Measurements from ENCODE around the gene TSPAN18. TPM values are rescaled to one million over a fixed set of nuclear protein-coding genes. Genes with fewer than 3 reads are reported as not detected.

TSPAN18 gene
- total and polyA plus RNA-seq, 2 of the 8 experiments (the other 6 are each of a cell fraction or from before 2014, with no cell fraction given) = 5.2 to 10.2 TPM

- TF ChIP-seq BRCA1 (IDR thresholded peaks at IDR 0.05; ENCODE audit: low read depth, low read length) = no peak
- TF ChIP-seq CHD2 (IDR thresholded peaks at IDR 0.05; ENCODE audit: low read length) = no peak
- no peak for TF ChIP-seq YY1 (IDR thresholded peaks at IDR 0.05; ENCODE audit: low read depth, low read length)
- TF ChIP-seq RXRA (IDR thresholded peaks at IDR 0.05; ENCODE audit: insufficient read depth, low read depth, low read length) = no peak
- TF ChIP-seq TAF7 (optimal IDR thresholded peaks at IDR 0.05; ENCODE audit: borderline replicate concordance, low read depth, low read length) = no peak
- no peak for TF ChIP-seq SIN3A (conservative IDR thresholded peaks at IDR 0.05 in 1 of 2, IDR thresholded peaks at IDR 0.05 in 1 of 2; ENCODE audit: low read depth in 1 of 2, low read length in 2 of 2)
- TF ChIP-seq ASH2L (IDR thresholded peaks at IDR 0.05; ENCODE audit: low read length) = no peak
- TF ChIP-seq ATF2 (IDR thresholded peaks at IDR 0.05; ENCODE audit: low read length) = no peak
- TF ChIP-seq CBX8 (IDR thresholded peaks at IDR 0.05; ENCODE audit: borderline replicate concordance, low read depth, low read length) = no peak
- TF ChIP-seq, protein P1, sequence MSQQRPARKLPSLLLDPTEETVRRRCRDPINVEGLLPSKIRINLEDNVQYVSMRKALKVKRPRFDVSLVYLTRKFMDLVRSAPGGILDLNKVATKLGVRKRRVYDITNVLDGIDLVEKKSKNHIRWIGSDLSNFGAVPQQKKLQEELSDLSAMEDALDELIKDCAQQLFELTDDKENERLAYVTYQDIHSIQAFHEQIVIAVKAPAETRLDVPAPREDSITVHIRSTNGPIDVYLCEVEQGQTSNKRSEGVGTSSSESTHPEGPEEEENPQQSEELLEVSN (IDR thresholded peaks at IDR 0.05) = no peak
- no peak for TF ChIP-seq JUND (IDR thresholded peaks at IDR 0.05; ENCODE audit: low read length)
- no peak overlapping the region for H2BK120ac ChIP-seq (replicated peaks; ENCODE audit: low read depth, low read length)
- no peak overlapping the region for H4K5ac ChIP-seq (ENCODE audit: insufficient read length, low read depth, low read length)
- ChIA-PET POLR2A (ENCODE audit: partially characterized antibody) (no interaction called here), CTCF (ENCODE audit: partially characterized antibody) (interaction anchor here (0.9 to 3.5 kb wide), 10 partner anchors 10 to 141 kb away, joined by 3 to 18 read pairs (median 4); no protein-coding TSS in a partner anchor)
- H3K14ac ChIP-seq (ENCODE audit: insufficient read length) = no peak overlapping the region
- no peak overlapping the region for H2AK5ac ChIP-seq (ENCODE audit: low read depth, low read length)
- no peak overlapping the region for H4K91ac ChIP-seq (replicated peaks; ENCODE audit: insufficient read length, low read length)
- no peak overlapping the region for H3K56ac ChIP-seq (replicated peaks; ENCODE audit: insufficient read length, low read depth, low read length)
- peaks cover 0 to 19% (median 15%) of the 10 kb centered on the region in 4 experiments; a peak in 6 of 7 replicates for H3K27me3 ChIP-seq (replicated peaks in 1 of 4; ENCODE audit: control insufficient read depth in 3 of 4, extremely low read depth in 1 of 4, insufficient read depth in 3 of 4, low read length in 3 of 4)
- H4K20me1 ChIP-seq (replicated peaks in 1 of 2; ENCODE audit: control insufficient read depth in 1 of 2, insufficient read depth in 2 of 2, low read length in 2 of 2) = no peaks in the 10 kb centered on the region
- H2BK20ac ChIP-seq (ENCODE audit: low read length) = no peak overlapping the region
- no peak overlapping the region for H2AFZ ChIP-seq (ENCODE audit: low read length)
- no peak overlapping the region for H3K4me3 ChIP-seq (ENCODE audit: extremely low read depth in 1 of 4, insufficient read depth in 2 of 4, low read depth in 3 of 4, low read length in 4 of 4)
- no peak overlapping the region; the same call in 1 of the 2 replicates for H4K8ac ChIP-seq (ENCODE audit: extremely low read depth, insufficient read depth, low read length)
- H3K9me3 ChIP-seq (ENCODE audit: insufficient read depth in 2 of 2, low read depth in 1 of 2, low read length in 1 of 2) = no peaks in the 10 kb centered on the region
- no peak for FAIRE-seq
- no peak overlapping the region for H3K18ac ChIP-seq (ENCODE audit: extremely low read depth, low read length)
- no peaks in the 10 kb centered on the region for H3K79me1 ChIP-seq (ENCODE audit: low read depth, low read length)
- H3K9ac ChIP-seq (replicated peaks in 1 of 4; ENCODE audit: extremely low read depth in 1 of 4, low read depth in 3 of 4, low read length in 3 of 4) = no peak overlapping the region
- H3K23me2 ChIP-seq (ENCODE audit: low read depth, low read length) = no peaks in the 10 kb centered on the region
- WGBS, 2 experiments (ENCODE audit: extremely low coverage in 1 of 2, insufficient coverage in 1 of 2, insufficient read length in 1 of 2, insufficient replicate concordance in 2 of 2, low coverage in 1 of 2, low lambda C conversion rate in 2 of 2, missing lambda C conversion rate in 1 of 2) = 90% methylated on average over 4 of the region's 4 CpGs; no CpG with 5 or more reads in 1 of the 2 experiments
- H2BK15ac ChIP-seq (ENCODE audit: low read length) = peak overlapping the region; percentile 1; the same call in 1 of the 2 replicates
- no peak overlapping the region for H2BK12ac ChIP-seq (ENCODE audit: low read depth, low read length)
- DNase-seq (ENCODE audit: low read depth in 1 of 2, low spot score in 2 of 2) = no peak
- H3K23ac ChIP-seq (ENCODE audit: insufficient read length) = no peak overlapping the region
- peaks cover 8 to 23% (median 11%) of the 10 kb centered on the region in 4 experiments for H3K4me1 ChIP-seq (replicated peaks in 1 of 4; ENCODE audit: control insufficient read depth in 3 of 4, insufficient read depth in 4 of 4, low read length in 3 of 4)
- no peak overlapping the region for H2BK5ac ChIP-seq (ENCODE audit: low read depth, low read length)
- H3K4me2 ChIP-seq (ENCODE audit: insufficient read depth in 1 of 2, low read depth in 2 of 2, low read length in 2 of 2) = no peak overlapping the region
- no peaks in the 10 kb centered on the region for H3K36me3 ChIP-seq (ENCODE audit: control insufficient read depth in 2 of 4, insufficient read depth in 4 of 4, low read length in 3 of 4)
- no peak overlapping the region for H3K4ac ChIP-seq (replicated peaks; ENCODE audit: insufficient read length, low read depth, low read length)
- H3K79me2 ChIP-seq (ENCODE audit: control insufficient read depth in 1 of 2, insufficient read depth in 2 of 2, low read length in 2 of 2) = no peaks in the 10 kb centered on the region
- no peak overlapping the region for H3K27ac ChIP-seq (ENCODE audit: low read depth, low read length)
Observed at GRCh38 chr11:44875037-44875436, 148.3 kb downstream of the TSPAN18 start.
